Mesenchymal stem cell (in vitro differentiated cells and primary cell): ENCODE measurements around the gene PUDP.

Experiments used
- DNase-seq: peaks from one replicate; pipeline ENCODE4 v3.0.0-alpha.2; 2013
- H2AFZ ChIP-seq: one replicate; pipeline ENCODE4 v1.6.1; 2013; ENCODE audit warnings: low read depth, mild to moderate bottlenecking, control low read depth, inconsistent platforms, low read length, moderate library complexity
- H2AK5ac ChIP-seq: 2 replicates; pipeline ENCODE4 v1.6.1; 2013; ENCODE audit warnings: low read length, moderate library complexity, mild to moderate bottlenecking, inconsistent platforms; ENCODE audit not compliant: severe bottlenecking
- H2BK120ac ChIP-seq: one replicate; pipeline ENCODE4 v1.6.1; 2013; ENCODE audit warnings: low read depth, mild to moderate bottlenecking, inconsistent platforms, low read length, moderate library complexity
- H2BK12ac ChIP-seq, 2 experiments: one replicate each; pipeline ENCODE4 v1.6.1; 2013; ENCODE audit warnings: inconsistent platforms in 2 of 2, low read length in 2 of 2, mild to moderate bottlenecking in 2 of 2, moderate library complexity in 2 of 2, control low read depth in 1 of 2
- H2BK15ac ChIP-seq: one replicate; pipeline ENCODE4 v1.6.1; 2013; ENCODE audit warnings: mild to moderate bottlenecking, low read depth, inconsistent platforms; ENCODE audit not compliant: poor library complexity, severe bottlenecking
- H2BK5ac ChIP-seq: 2 replicates; pipeline ENCODE4 v1.6.1; 2013; ENCODE audit warnings: low read depth, mild to moderate bottlenecking, low read length, control low read depth, inconsistent platforms; ENCODE audit not compliant: poor library complexity, severe bottlenecking
- H3K14ac ChIP-seq, 2 experiments: one replicate each; pipeline ENCODE4 v1.6.1; 2013; ENCODE audit warnings: inconsistent platforms in 2 of 2, low read length in 2 of 2, control low read depth in 1 of 2, mild to moderate bottlenecking in 1 of 2, moderate library complexity in 1 of 2
- H3K18ac ChIP-seq, 2 experiments: one replicate each; pipeline ENCODE4 v1.6.1; 2013; ENCODE audit warnings: inconsistent platforms in 2 of 2, low read length in 2 of 2, control low read depth in 1 of 2, low read depth in 1 of 2, mild to moderate bottlenecking in 1 of 2
- H3K23ac ChIP-seq, 2 experiments: one replicate each; pipeline ENCODE4 v1.6.1; 2013; ENCODE audit warnings: inconsistent platforms in 2 of 2, low read length in 2 of 2, mild to moderate bottlenecking in 2 of 2, moderate library complexity in 2 of 2, control low read depth in 1 of 2
- H3K27ac ChIP-seq: 2 replicates; pipeline ENCODE4 v1.5.1; 2013; ENCODE audit warnings: mild to moderate bottlenecking, moderate library complexity, low read length, control low read depth, inconsistent platforms; ENCODE audit not compliant: poor library complexity, severe bottlenecking
- H3K27me3 ChIP-seq, 2 experiments: 2 replicates each; pipeline versions ENCODE4 v1.6.1 to v1.7.0; 2013; ENCODE audit warnings: low read length in 2 of 2, mild to moderate bottlenecking in 2 of 2, moderate library complexity in 2 of 2, control low read depth in 1 of 2, inconsistent platforms in 1 of 2; ENCODE audit not compliant: control insufficient read depth in 1 of 2, insufficient read depth in 1 of 2
- H3K36me3 ChIP-seq, 2 experiments: 2 replicates each; pipeline versions ENCODE4 v1.6.1 to v1.7.0; 2013; ENCODE audit warnings: low read length in 2 of 2, control low read depth in 1 of 2, inconsistent platforms in 1 of 2, low read depth in 1 of 2, mild to moderate bottlenecking in 1 of 2; ENCODE audit not compliant: insufficient read depth in 2 of 2, control insufficient read depth in 1 of 2
- H3K4ac ChIP-seq, 2 experiments: one replicate each; pipeline ENCODE4 v1.6.1; 2013; ENCODE audit warnings: inconsistent platforms in 2 of 2, low read length in 2 of 2, mild to moderate bottlenecking in 2 of 2, moderate library complexity in 2 of 2, control low read depth in 1 of 2, low read depth in 1 of 2
- H3K4me1 ChIP-seq: 2 replicates; pipeline ENCODE4 v1.6.1; 2013; ENCODE audit warnings: low read depth, low read length, control low read depth; ENCODE audit not compliant: control insufficient read depth, insufficient read depth
- H3K4me2 ChIP-seq: 2 replicates; pipeline ENCODE4 v1.6.1; 2013; ENCODE audit warnings: low read length, mild to moderate bottlenecking, inconsistent platforms; ENCODE audit not compliant: poor library complexity, severe bottlenecking
- H3K4me3 ChIP-seq, 2 experiments: 2 replicates each; pipeline versions ENCODE4 v1.5.1 to v1.7.0; 2013; ENCODE audit warnings: low read length in 2 of 2, mild to moderate bottlenecking in 2 of 2, control low read depth in 1 of 2, low read depth in 1 of 2; ENCODE audit not compliant: insufficient read depth in 1 of 2
- H3K79me1 ChIP-seq: replicated peaks from 2 replicates; pipeline ENCODE4 v1.6.1; 2013; ENCODE audit warnings: mild to moderate bottlenecking, control low read depth, low read length, inconsistent platforms; ENCODE audit not compliant: poor library complexity, severe bottlenecking
- H3K9ac ChIP-seq: 2 replicates; pipeline ENCODE4 v1.7.0; 2013; ENCODE audit warnings: mild to moderate bottlenecking, low read length, moderate library complexity
- H3K9me3 ChIP-seq: 2 replicates; pipeline ENCODE4 v1.7.0; 2013; ENCODE audit warnings: mild to moderate bottlenecking, low read length; ENCODE audit not compliant: control insufficient read depth
- H4K8ac ChIP-seq: one replicate; pipeline ENCODE4 v1.6.1; 2013; ENCODE audit warnings: inconsistent platforms, mild to moderate bottlenecking, low read length, moderate library complexity
- H4K91ac ChIP-seq: one replicate; pipeline ENCODE4 v1.6.1; 2013; ENCODE audit warnings: mild to moderate bottlenecking, low read length, inconsistent platforms
- WGBS: methylation state at CpG from one replicate; pipeline ENCODE4 v1.1.7; 2013; ENCODE audit warnings: mixed read lengths; 5-methylcytosine and 5-hydroxymethylcytosine counted together

PUDP gene

GRCh38 chrX:7156879-7157278, 8.9 kb upstream of the PUDP start:
- 89% methylated on average over 3 of the region's 3 CpGs for WGBS

GRCh38 chrX:7155163-7155562, 7.2 kb upstream of the PUDP start:
- Histone ChIP-seq H3K23ac (no peak overlapping the region), H3K14ac (no peak overlapping the region), H3K4me2 (no peak overlapping the region), H2BK15ac (no peak overlapping the region), H2BK12ac (no peak overlapping the region), H2BK5ac (no peak overlapping the region), H3K27me3 (no peaks in the 10 kb centered on the region), H2BK120ac (no peak overlapping the region), H3K27ac (no peak overlapping the region), H3K9ac (no peak overlapping the region), H4K8ac (no peak overlapping the region), H3K4me1 (peaks cover 4% of the 10 kb centered on the region), H2AFZ (no peak overlapping the region), H2AK5ac (no peak overlapping the region), H3K36me3 (no peaks in the 10 kb centered on the region), H3K4ac (no peak overlapping the region), H3K9me3 (no peaks in the 10 kb centered on the region), H3K79me1 (peaks cover 4% of the 10 kb centered on the region), H4K91ac (no peak overlapping the region), H3K18ac (no peak overlapping the region), H3K4me3 (no peak overlapping the region)
- no peak for DNase-seq
- no CpG with 5 or more reads among the region's 1 CpG for WGBS

More at GRCh38 chrX:7156879-7157278, 8.9 kb upstream of the PUDP start:
- H4K8ac ChIP-seq: no peak overlapping the region
- no peaks in the 10 kb centered on the region for H3K36me3 ChIP-seq
- H3K4me2 ChIP-seq: no peak overlapping the region
- H3K23ac ChIP-seq: no peak overlapping the region
- no peaks in the 10 kb centered on the region for H3K27me3 ChIP-seq
- no peak overlapping the region for H2BK5ac ChIP-seq
- no peaks in the 10 kb centered on the region for H3K9me3 ChIP-seq
- no peak for DNase-seq
- H3K27ac ChIP-seq: no peak overlapping the region
- H2BK12ac ChIP-seq: no peak overlapping the region
- no peak overlapping the region for H3K9ac ChIP-seq
- H2BK120ac ChIP-seq: no peak overlapping the region
- no peak overlapping the region for H3K4me3 ChIP-seq
- no peak overlapping the region for H3K14ac ChIP-seq
- no peaks in the 10 kb centered on the region for H3K79me1 ChIP-seq
- no peak overlapping the region for H2AK5ac ChIP-seq
- H3K18ac ChIP-seq: no peak overlapping the region
- no peak overlapping the region for H2AFZ ChIP-seq
- no peak overlapping the region for H2BK15ac ChIP-seq
- no peak overlapping the region for H4K91ac ChIP-seq
- peaks cover 4% of the 10 kb centered on the region for H3K4me1 ChIP-seq
- H3K4ac ChIP-seq: no peak overlapping the region

- Histone ChIP-seq H3K4ac (no peak overlapping the region), H2BK15ac (no peak overlapping the region), H2AFZ (no peak overlapping the region), H3K14ac (no peak overlapping the region), H3K27me3 (no peaks in the 10 kb centered on the region), H3K9me3 (no peaks in the 10 kb centered on the region), H3K9ac (no peak overlapping the region), H3K4me2 (no peak overlapping the region), H3K79me1 (peaks cover 4% of the 10 kb centered on the region), H3K27ac (no peak overlapping the region), H3K4me1 (peaks cover 3% of the 10 kb centered on the region), H4K8ac (no peak overlapping the region), H3K18ac (no peak overlapping the region), H2BK12ac (no peak overlapping the region), H3K36me3 (no peaks in the 10 kb centered on the region), H2AK5ac (no peak overlapping the region), H2BK5ac (no peak overlapping the region), H2BK120ac (no peak overlapping the region), H3K23ac (no peak overlapping the region), H4K91ac (no peak overlapping the region), H3K4me3 (no peak overlapping the region)
- whole genome bisulfite sequencing: 81% methylated on average over 4 of the region's 7 CpGs
- DNase-seq: no peak
Observed at GRCh38 chrX:7154041-7154597, 6.2 kb upstream of the PUDP start.

GRCh38 chrX:7153231-7153630, 5.3 kb upstream of the PUDP start:
- WGBS: 94% methylated on average over 2 of the region's 2 CpGs
- Histone ChIP-seq H2BK5ac (no peak overlapping the region), H2AK5ac (no peak overlapping the region), H3K9ac (no peak overlapping the region), H3K18ac (no peak overlapping the region), H2BK120ac (no peak overlapping the region), H3K4me2 (no peak overlapping the region), H3K36me3 (no peaks in the 10 kb centered on the region), H4K91ac (no peak overlapping the region), H3K79me1 (peaks cover 4% of the 10 kb centered on the region), H3K4ac (no peak overlapping the region), H3K4me1 (peaks cover under 1% of the 10 kb centered on the region), H3K4me3 (no peak overlapping the region), H3K23ac (no peak overlapping the region), H2BK15ac (no peak overlapping the region), H3K9me3 (no peaks in the 10 kb centered on the region), H3K14ac (no peak overlapping the region), H3K27me3 (no peaks in the 10 kb centered on the region), H3K27ac (no peak overlapping the region), H2BK12ac (no peak overlapping the region), H2AFZ (no peak overlapping the region), H4K8ac (no peak overlapping the region)
- no peak for DNase-seq
